ENCODE results near the gene KRT79.
"Not testable (repeated sequence)": the region's sequence is repeated elsewhere in the genome, so short reads cannot be mapped to it uniquely, and the experiment has no call there.

KRT79 gene

GRCh38 chr12:52802442-52802841 lies 31.7 kb downstream of the KRT79 start:
- no peak for DNase-seq

- no peak for DNase-seq
Measured at GRCh38 chr12:52801773-52802172, 32.3 kb downstream of the KRT79 start.

- no peak for DNase-seq
Measured at GRCh38 chr12:52800259-52800917, 33.7 kb downstream of the KRT79 start.

- DNase-seq, result no peak
Measured at GRCh38 chr12:52799505-52800211, 34.5 kb downstream of the KRT79 start.

GRCh38 chr12:52798671-52799504 lies 35.2 kb downstream of the KRT79 start:
- no peak for DNase-seq

- DNase-seq, result no peak
Measured at GRCh38 chr12:52798003-52798670, 36.0 kb downstream of the KRT79 start.

- no peak for DNase-seq
Measured at GRCh38 chr12:52797529-52797894, 36.6 kb downstream of the KRT79 start.

GRCh38 chr12:52796839-52797528 lies 37.1 kb downstream of the KRT79 start:
- DNase-seq, result no peak

- DNase-seq, result no peak
Measured at GRCh38 chr12:52796429-52796794, 37.7 kb downstream of the KRT79 start.

- DNase-seq, result no peak
Measured at GRCh38 chr12:52795694-52796428, 38.2 kb downstream of the KRT79 start, which contains the start of gene KRT3. KRT3 (minus strand) TSS chr12:52796117; CDS start chr12:52796042, 75 bp downstream.

GRCh38 chr12:52795332-52795674 lies 38.8 kb downstream of the KRT79 start:
- not testable (repeated sequence) for DNase-seq

- no peak for DNase-seq
Measured at GRCh38 chr12:52794479-52795331, 39.4 kb downstream of the KRT79 start.

- DNase-seq, result no peak
Measured at GRCh38 chr12:52792185-52793029, 41.7 kb downstream of the KRT79 start.

- DNase-seq, result no peak
Measured at GRCh38 chr12:52791271-52792184, 42.6 kb downstream of the KRT79 start.

GRCh38 chr12:52790427-52791270 lies 43.5 kb downstream of the KRT79 start:
- DNase-seq, result no peak

GRCh38 chr12:52789637-52790426 lies 44.3 kb downstream of the KRT79 start:
- no peak for DNase-seq

All from activated CD4-positive, alpha-beta T cell treated with anti-CD3 and anti-CD28 coated beads, Interleukin-2, amount 50 U/mL, for 1 hour (primary cell).